Measurements from ENCODE around the gene DDRGK1.
A peak's percentile ranks its signal among the peaks of the same experiment; 100 is the strongest.

DDRGK1 gene

DNA sequence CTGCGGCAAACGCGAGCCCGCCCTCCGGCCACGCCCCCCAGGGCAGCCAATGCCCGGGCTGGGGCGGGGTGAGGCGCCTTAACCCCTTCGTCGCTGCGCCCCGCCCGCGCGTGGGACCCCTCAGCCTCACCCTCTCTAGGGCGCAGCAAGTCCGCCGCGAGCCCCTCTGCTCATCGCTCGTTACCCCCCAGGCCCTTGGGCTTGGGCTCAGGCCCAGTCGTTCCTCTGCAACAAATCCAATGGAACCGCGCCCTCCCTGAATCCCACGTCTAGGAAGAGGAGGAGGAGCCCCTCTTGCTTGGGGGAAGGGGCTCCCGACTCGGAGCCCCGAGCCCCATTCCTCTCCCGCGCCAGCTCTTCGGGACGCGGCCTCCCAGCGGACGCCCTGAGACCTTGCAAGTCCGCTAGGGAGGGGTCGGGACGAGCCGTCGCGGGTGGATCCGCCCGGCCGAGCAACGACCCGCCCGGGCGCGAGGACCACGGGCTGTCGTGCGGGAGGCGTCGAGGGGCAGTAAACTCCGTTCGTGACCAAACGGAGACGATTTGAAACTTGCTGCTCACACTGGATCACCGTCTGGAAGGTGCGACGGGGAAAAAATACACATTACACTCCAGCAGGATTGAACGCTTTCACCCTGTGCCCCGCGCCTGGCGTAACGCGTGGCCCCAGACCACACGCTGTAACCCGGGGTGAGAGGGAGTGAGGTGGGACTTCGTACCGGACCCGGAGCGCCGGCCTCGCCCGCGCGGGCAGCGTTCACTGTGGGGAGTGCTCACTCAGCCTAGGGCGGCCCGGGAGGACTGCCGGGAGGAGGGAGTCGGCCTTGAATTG, 30.7 kb downstream of the DDRGK1 start:
- peak; percentile 9 for TF ChIP-seq FOXP2 (optimal IDR thresholded peaks at IDR 0.05; ENCODE audit: borderline replicate concordance, extremely low read depth, extremely low read length, insufficient read depth)
- TF ChIP-seq SIN3A (IDR thresholded peaks at IDR 0.05; ENCODE audit: borderline replicate concordance, insufficient read depth, low read length), result no peak
- TF ChIP-seq POLR2AphosphoS5 (IDR thresholded peaks at IDR 0.05; ENCODE audit: low read depth, low read length), result peak; percentile 34; the same call in 1 of the 2 replicates

DNA sequence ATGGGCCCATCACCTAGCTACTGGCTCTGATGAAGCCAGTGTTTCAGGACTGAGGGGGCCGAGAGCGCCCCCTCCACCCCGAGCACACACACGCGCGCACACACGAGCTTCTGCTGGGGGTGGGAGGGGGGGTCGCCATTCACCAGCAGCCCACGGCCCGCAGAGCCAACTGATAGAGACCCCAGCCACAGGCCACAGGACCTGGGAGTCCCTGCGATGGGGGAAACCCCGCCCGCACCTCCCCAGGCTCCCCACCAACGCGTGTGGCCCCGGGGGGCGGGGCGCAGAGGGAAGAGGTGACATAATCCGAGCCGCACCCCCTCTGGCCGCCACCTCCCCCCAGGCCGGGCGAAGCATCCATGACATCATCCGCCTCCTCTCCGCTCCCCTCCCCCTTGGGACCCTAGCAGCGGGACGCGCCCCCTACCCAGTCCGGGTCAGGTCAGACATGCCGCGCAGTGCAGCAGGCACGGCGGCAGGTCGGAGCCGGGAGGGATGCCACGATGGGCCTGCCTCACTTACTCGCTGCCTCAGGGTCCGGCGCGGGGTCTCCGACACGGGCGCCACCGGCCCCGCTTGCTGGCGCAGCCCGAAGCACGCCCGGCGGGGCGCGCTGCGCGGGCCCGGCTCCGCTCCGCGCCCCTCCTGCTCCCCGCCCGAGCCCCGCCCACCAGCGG, 31.4 kb downstream of the DDRGK1 start, which contains the start of gene LZTS3:
Gene LZTS3 (minus strand): TSS at position 617 of the 677 bp plus-strand sequence. CDS start 6,386 bp downstream, outside the sequence.
- TF ChIP-seq POLR2AphosphoS5 (IDR thresholded peaks at IDR 0.05; ENCODE audit: low read depth, low read length), result no peak
- no peak for TF ChIP-seq SIN3A (IDR thresholded peaks at IDR 0.05; ENCODE audit: borderline replicate concordance, insufficient read depth, low read length)
- peak; percentile 31 for TF ChIP-seq FOXP2 (optimal IDR thresholded peaks at IDR 0.05; ENCODE audit: borderline replicate concordance, extremely low read depth, extremely low read length, insufficient read depth)

DNA sequence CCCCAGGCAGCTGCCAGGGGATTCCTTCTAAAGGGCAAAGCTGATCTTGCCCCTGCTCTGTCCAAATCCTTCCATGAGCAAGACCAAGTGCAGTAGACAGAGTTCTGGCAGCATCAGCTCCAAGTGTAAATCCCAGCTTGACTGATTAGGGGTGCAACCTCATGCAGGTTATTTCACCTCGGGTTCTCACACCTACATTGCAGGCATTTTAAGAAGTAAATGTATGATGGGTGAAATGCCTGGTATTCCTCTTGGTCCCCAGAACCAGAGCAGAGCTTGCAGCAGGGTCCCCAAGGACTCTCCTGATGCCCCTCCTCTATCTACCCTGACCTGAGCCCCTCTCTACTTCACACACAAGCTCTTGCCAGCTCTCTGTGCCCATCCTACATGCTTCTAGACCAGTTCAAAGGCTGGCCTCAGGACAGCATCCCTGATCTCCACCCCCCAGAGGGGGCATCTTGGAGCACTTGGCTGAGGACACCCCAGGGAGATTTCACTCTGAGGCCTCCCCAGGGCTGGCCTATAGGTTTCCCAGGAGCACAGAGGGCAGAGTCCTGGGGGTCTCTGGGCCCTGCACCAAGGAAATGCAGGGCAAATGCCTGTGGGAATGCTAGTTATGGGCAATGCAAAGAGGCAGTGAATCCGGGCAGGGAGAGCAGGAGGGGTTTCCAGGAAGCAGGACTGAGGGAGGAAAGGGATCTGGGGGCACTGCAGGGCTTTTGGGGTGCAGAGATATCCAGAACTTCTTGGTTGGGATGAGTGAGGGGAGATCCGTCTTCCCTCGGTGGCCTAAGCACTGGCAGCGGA, 32.2 kb downstream of the DDRGK1 start:
- TF ChIP-seq TAF1 (IDR thresholded peaks at IDR 0.05; ENCODE audit: borderline replicate concordance, insufficient read depth, low read length), result no peak
- no peak for TF ChIP-seq POLR2AphosphoS5 (IDR thresholded peaks at IDR 0.05; ENCODE audit: low read depth, low read length)
- TF ChIP-seq FOXP2 (optimal IDR thresholded peaks at IDR 0.05; ENCODE audit: borderline replicate concordance, extremely low read depth, extremely low read length, insufficient read depth), result no peak
- TF ChIP-seq, protein P1, sequence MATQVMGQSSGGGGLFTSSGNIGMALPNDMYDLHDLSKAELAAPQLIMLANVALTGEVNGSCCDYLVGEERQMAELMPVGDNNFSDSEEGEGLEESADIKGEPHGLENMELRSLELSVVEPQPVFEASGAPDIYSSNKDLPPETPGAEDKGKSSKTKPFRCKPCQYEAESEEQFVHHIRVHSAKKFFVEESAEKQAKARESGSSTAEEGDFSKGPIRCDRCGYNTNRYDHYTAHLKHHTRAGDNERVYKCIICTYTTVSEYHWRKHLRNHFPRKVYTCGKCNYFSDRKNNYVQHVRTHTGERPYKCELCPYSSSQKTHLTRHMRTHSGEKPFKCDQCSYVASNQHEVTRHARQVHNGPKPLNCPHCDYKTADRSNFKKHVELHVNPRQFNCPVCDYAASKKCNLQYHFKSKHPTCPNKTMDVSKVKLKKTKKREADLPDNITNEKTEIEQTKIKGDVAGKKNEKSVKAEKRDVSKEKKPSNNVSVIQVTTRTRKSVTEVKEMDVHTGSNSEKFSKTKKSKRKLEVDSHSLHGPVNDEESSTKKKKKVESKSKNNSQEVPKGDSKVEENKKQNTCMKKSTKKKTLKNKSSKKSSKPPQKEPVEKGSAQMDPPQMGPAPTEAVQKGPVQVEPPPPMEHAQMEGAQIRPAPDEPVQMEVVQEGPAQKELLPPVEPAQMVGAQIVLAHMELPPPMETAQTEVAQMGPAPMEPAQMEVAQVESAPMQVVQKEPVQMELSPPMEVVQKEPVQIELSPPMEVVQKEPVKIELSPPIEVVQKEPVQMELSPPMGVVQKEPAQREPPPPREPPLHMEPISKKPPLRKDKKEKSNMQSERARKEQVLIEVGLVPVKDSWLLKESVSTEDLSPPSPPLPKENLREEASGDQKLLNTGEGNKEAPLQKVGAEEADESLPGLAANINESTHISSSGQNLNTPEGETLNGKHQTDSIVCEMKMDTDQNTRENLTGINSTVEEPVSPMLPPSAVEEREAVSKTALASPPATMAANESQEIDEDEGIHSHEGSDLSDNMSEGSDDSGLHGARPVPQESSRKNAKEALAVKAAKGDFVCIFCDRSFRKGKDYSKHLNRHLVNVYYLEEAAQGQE (IDR thresholded peaks at IDR 0.05; ENCODE audit: insufficient read depth in 1 of 2, low read depth in 2 of 2, low read length in 2 of 2), result no peak
- no peak for TF ChIP-seq SIN3A (IDR thresholded peaks at IDR 0.05; ENCODE audit: borderline replicate concordance, insufficient read depth, low read length)

DNA sequence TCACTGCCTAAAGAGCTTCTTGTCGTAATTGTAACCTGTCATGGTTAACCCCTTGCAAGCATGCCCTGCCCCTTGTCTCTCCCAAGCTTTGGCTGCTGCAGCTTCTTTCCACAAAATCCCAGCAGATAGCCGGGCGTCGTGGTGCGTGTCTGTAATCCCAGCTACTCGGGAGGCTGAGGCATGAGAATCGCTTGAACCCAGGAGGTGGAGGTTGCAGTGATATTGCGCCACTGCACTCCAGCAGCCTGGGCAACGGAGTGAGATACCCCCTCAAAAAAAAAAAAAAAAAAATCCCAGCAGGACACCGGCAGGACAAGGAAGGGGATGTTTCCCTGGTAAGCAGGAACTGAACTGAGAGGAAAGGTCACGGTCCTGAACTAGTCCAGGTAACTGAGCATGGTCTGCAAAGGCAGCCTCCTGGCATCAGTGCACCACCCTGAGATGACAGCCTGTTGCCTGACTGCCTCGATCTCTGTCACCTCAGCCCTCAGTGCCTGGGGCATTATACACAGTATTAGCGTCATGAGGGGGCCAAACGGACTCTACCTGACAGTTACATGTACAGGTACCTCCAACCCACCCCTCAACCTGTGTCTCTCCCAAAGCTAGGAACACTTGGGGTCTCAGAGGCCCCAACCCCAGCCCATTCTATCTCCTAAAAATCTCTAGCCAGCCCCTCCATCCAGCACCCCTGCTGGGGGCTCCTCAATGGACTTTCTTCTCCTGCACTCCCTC, 32.9 kb downstream of the DDRGK1 start:
- TF ChIP-seq POLR2AphosphoS5 (IDR thresholded peaks at IDR 0.05; ENCODE audit: low read depth, low read length), result no peak
- no peak for TF ChIP-seq TAF1 (IDR thresholded peaks at IDR 0.05; ENCODE audit: borderline replicate concordance, insufficient read depth, low read length)
- TF ChIP-seq FOXP2 (optimal IDR thresholded peaks at IDR 0.05; ENCODE audit: borderline replicate concordance, extremely low read depth, extremely low read length, insufficient read depth), result no peak
- TF ChIP-seq SIN3A (IDR thresholded peaks at IDR 0.05; ENCODE audit: borderline replicate concordance, insufficient read depth, low read length), result no peak
- TF ChIP-seq, protein P1 (IDR thresholded peaks at IDR 0.05; ENCODE audit: insufficient read depth in 1 of 2, low read depth in 2 of 2, low read length in 2 of 2), result no peak

DNA sequence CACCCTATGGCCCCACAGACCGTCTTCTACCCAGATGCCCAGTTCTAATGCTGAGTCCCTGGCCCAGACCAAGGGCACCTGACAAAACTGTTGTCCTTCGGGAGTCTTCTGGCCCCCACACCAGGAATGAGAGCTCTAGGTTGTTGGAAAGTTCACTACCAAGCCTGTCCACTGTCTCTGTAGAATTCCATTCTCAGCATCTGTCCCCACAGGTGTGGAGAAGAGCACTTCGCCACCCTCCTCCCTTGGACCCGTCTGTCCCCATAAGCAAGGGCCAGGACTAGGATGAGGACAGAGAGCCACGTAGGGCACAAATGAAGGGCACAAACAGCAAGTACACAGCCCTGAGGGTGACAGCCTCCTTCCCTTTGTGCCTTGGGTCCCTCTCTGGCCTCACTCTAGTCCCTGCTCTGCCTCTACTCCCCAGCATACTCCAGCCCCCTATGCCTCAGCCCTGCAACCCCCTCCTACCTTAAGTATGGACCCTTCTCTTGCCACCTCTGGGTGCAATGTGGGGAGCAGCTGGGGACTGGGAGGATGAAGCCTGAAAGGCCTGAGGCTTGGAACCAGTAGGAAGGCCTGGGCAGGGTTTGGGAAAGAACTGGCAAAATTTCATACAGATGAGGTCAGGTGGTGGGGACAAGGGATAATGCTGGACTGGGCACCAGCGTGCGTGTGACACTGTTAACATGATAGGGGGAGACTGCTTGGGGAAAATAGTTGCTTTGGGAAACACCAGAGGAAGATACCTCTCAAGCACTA, 35.5 kb downstream of the DDRGK1 start:
- no peak for TF ChIP-seq POLR2AphosphoS5 (IDR thresholded peaks at IDR 0.05; ENCODE audit: low read depth, low read length)
- no peak for TF ChIP-seq SIN3A (IDR thresholded peaks at IDR 0.05; ENCODE audit: borderline replicate concordance, insufficient read depth, low read length)
- TF ChIP-seq FOXP2 (optimal IDR thresholded peaks at IDR 0.05; ENCODE audit: borderline replicate concordance, extremely low read depth, extremely low read length, insufficient read depth), result no peak
- TF ChIP-seq, protein P1 (IDR thresholded peaks at IDR 0.05; ENCODE audit: insufficient read depth in 1 of 2, low read depth in 2 of 2, low read length in 2 of 2), result no peak
- no peak for TF ChIP-seq TAF1 (IDR thresholded peaks at IDR 0.05; ENCODE audit: borderline replicate concordance, insufficient read depth, low read length)

All from PFSK-1 (cell line).